ENCODE results near the gene STOM.

The STOM gene

GRCh38 chr9:121318631-121319382 is 51.2 kb downstream of the STOM start:
- no peak for DNase-seq

- no peak for DNase-seq
Measured at GRCh38 chr9:121317737-121318630, 52.1 kb downstream of the STOM start.

- DNase-seq: no peak
Measured at GRCh38 chr9:121316852-121317373, 53.1 kb downstream of the STOM start.

- DNase-seq: no peak
Measured at GRCh38 chr9:121316378-121316777, 53.7 kb downstream of the STOM start.

GRCh38 chr9:121313458-121314152 is 56.4 kb downstream of the STOM start:
- DNase-seq: no peak

- DNase-seq: no peak
Measured at GRCh38 chr9:121312169-121312568, 57.9 kb downstream of the STOM start.

GRCh38 chr9:121310571-121310970 is 59.5 kb downstream of the STOM start:
- DNase-seq: no peak

GRCh38 chr9:121309833-121310425 is 60.1 kb downstream of the STOM start:
- DNase-seq: no peak

- no peak for DNase-seq
Measured at GRCh38 chr9:121309171-121309570, 60.9 kb downstream of the STOM start.

- DNase-seq: no peak
Measured at GRCh38 chr9:121308765-121309164, 61.3 kb downstream of the STOM start.

GRCh38 chr9:121307976-121308375 is 62.1 kb downstream of the STOM start:
- no peak for DNase-seq

- DNase-seq: no peak
Measured at GRCh38 chr9:121305269-121305994, 64.6 kb downstream of the STOM start.

GRCh38 chr9:121304707-121305106 is 65.3 kb downstream of the STOM start:
- no peak for DNase-seq

GRCh38 chr9:121303456-121304451 is 66.3 kb downstream of the STOM start:
- no peak for DNase-seq

- no peak for DNase-seq
Measured at GRCh38 chr9:121302786-121303185, 67.3 kb downstream of the STOM start.

- no peak for DNase-seq
Measured at GRCh38 chr9:121302341-121302740, 67.7 kb downstream of the STOM start.

- no peak for DNase-seq
Measured at GRCh38 chr9:121301881-121302286, 68.2 kb downstream of the STOM start.

GRCh38 chr9:121300283-121301119 is 69.5 kb downstream of the STOM start:
- DNase-seq: no peak

GRCh38 chr9:121299467-121300282 is 70.4 kb downstream of the STOM start:
- DNase-seq: no peak

Data from CD4-positive, alpha-beta T cell treated with Interferon alpha-2 for 1 hour (primary cell).